Panc1 (cell line): ENCODE data around the gene ADARB2. TPM values are rescaled to one million over a fixed set of nuclear protein-coding genes. Genes with fewer than 3 reads are reported as not detected.

Source experiments
- ATAC-seq: fragments of 200-7000 bp; cut with Tn5 transposase; 2 replicates; pipeline ENCODE4 v1.9.1; 2020; ENCODE audit warnings: mild to moderate bottlenecking, moderate library complexity
- BruUV-seq: library from RNA; stranded (reverse); fragments of 400-500 nt; replicated peaks from 2 replicates; lab custom pipeline; 2021; lab: Mats Ljungman, UMichigan
- CTCF ChIA-PET: fragments of 300-600 bp; sonication (Branson Sonifier 250); formaldehyde crosslinking; loops from one replicate; lab custom pipeline; 2022; ENCODE audit warnings: antibody characterized with exemption; lab: Charles Lee
- POLR2A ChIA-PET: fragments of 300-600 bp; sonication (Branson Sonifier 250); formaldehyde crosslinking; loops from one replicate; lab custom pipeline; 2022; ENCODE audit warnings: antibody characterized with exemption; lab: Charles Lee
- DNase-seq: peaks from one replicate; pipeline ENCODE4 v3.0.0-alpha.2; 2010; ENCODE audit warnings: low read depth, low spot score
- H3K27ac ChIP-seq: 2 replicates; pipeline ENCODE4 v1.5.1; 2011; ENCODE audit warnings: mild to moderate bottlenecking, low read length, inconsistent platforms
- H3K27me3 ChIP-seq: fragments of 200-500 bp; sonication (Bioruptor generic); 2 replicates; pipeline ENCODE4 v1.6.0; 2014; ENCODE audit warnings: low read length, inconsistent platforms; ENCODE audit not compliant: control insufficient read depth, insufficient read depth
- H3K36me3 ChIP-seq: fragments of 200-500 bp; sonication (Bioruptor generic); 2 replicates; pipeline ENCODE4 v1.5.1; 2014; ENCODE audit warnings: inconsistent platforms, mild to moderate bottlenecking, low read length, moderate library complexity; ENCODE audit not compliant: control insufficient read depth, insufficient read depth
- H3K4me1 ChIP-seq: 2 replicates; pipeline ENCODE4 v1.5.1; 2011; ENCODE audit warnings: inconsistent platforms, mild to moderate bottlenecking, low read length, moderate library complexity; ENCODE audit not compliant: control insufficient read depth, insufficient read depth
- H3K4me3 ChIP-seq, 2 experiments: 2 replicates each; pipeline ENCODE4 v1.5.1; 2011 to 2012; ENCODE audit warnings: low read depth in 2 of 2, low read length in 2 of 2, mild to moderate bottlenecking in 2 of 2, inconsistent platforms in 1 of 2, moderate library complexity in 1 of 2
- H3K9me3 ChIP-seq: fragments of 200-500 bp; sonication (Bioruptor generic); 2 replicates; pipeline ENCODE4 v1.5.1; 2014; ENCODE audit warnings: low read depth, mild to moderate bottlenecking, inconsistent platforms, low read length, moderate library complexity; ENCODE audit not compliant: control insufficient read depth, insufficient read depth
- CTCF ChIP-seq: fragments of 450-650 bp; IDR thresholded peaks from 2 replicates; pipeline ENCODE4 v1.5.1; 2017; ENCODE audit warnings: mild to moderate bottlenecking
- POLR2AphosphoS5 ChIP-seq: IDR thresholded peaks from 2 replicates; pipeline ENCODE4 v1.6.1; 2012; ENCODE audit warnings: mild to moderate bottlenecking, low read depth, low read length, moderate library complexity
- REST ChIP-seq, 2 experiments: IDR thresholded peaks; 2 replicates each; pipeline ENCODE4 v1.6.1; 2011 to 2012; ENCODE audit warnings: low read depth in 2 of 2, control low read depth in 1 of 2, low read length in 1 of 2, mild to moderate bottlenecking in 1 of 2, moderate library complexity in 1 of 2; ENCODE audit not compliant: insufficient read depth in 1 of 2
- SIN3A ChIP-seq: IDR thresholded peaks from 2 replicates; pipeline ENCODE4 v1.6.1; 2012; ENCODE audit warnings: low read depth, mild to moderate bottlenecking, low read length, moderate library complexity, borderline replicate concordance; ENCODE audit not compliant: insufficient read depth
- TCF7L2 ChIP-seq: IDR thresholded peaks from 2 replicates; pipeline ENCODE4 v1.6.1; 2011; ENCODE audit warnings: mild to moderate bottlenecking, low read depth, low read length, inconsistent platforms
- in situ Hi-C: cut with HindIII; loops from 2 replicates; pipeline ENCODE4 v1.10.0; 2016; ENCODE audit warnings: low sequenced_read_pairs, low pct_unique_long_range_greater_than_20kb
- intact Hi-C: fragments of 100-400 bp; cut with micrococcal nuclease; formaldehyde crosslinking; loops from one replicate; pipeline ENCODE4 v1.10.0; 2022; ENCODE audit not compliant: unreplicated experiment
- total RNA-seq: library from RNA; stranded (reverse); gene quantifications from one replicate; pipeline ENCODE4 v1.2.1, GENCODE V29; 2021; ENCODE audit not compliant: unreplicated experiment

ADARB2 gene
- total RNA-seq, 1 experiment from 2014 or later, result 0.31 TPM

GRCh38 chr10:1425879-1426278 is 311.4 kb downstream of the ADARB2 start:
- Histone ChIP-seq H3K27me3 (no peaks in the 10 kb centered on the region; the same call in none of the 2 replicates), H3K36me3 (no peaks in the 10 kb centered on the region), H3K9me3 (no peaks in the 10 kb centered on the region), H3K27ac (no peak overlapping the region), H3K4me1 (no peaks in the 10 kb centered on the region), H3K4me3 (no peak overlapping the region)
- no peak for ATAC-seq
- intact Hi-C loops (no loop called here), in situ Hi-C loops (no loop called here)
- BruUV-seq, result no TSS peak
- POLR2A ChIA-PET, result no interaction called here
- CTCF ChIA-PET, result no interaction called here
- TF ChIP-seq REST (IDR thresholded peaks at IDR 0.05; ENCODE audit: insufficient read depth in 1 of 2, low read depth in 2 of 2, low read length in 1 of 2), result no peak
- no peak for TF ChIP-seq SIN3A
- no peak for TF ChIP-seq CTCF
- no peak for TF ChIP-seq TCF7L2
- TF ChIP-seq POLR2AphosphoS5, result no peak
- DNase-seq, result no peak

- Histone ChIP-seq H3K36me3 (no peaks in the 10 kb centered on the region), H3K27ac (no peak overlapping the region), H3K4me3 (no peak overlapping the region), H3K4me1 (no peaks in the 10 kb centered on the region), H3K27me3 (no peaks in the 10 kb centered on the region; the same call in none of the 2 replicates), H3K9me3 (no peaks in the 10 kb centered on the region)
- no peak for ATAC-seq
- intact Hi-C loops (no loop called here), in situ Hi-C loops (no loop called here)
- CTCF ChIA-PET, result no interaction called here
- DNase-seq, result no peak
- no peak for TF ChIP-seq CTCF
- no peak for TF ChIP-seq REST (IDR thresholded peaks at IDR 0.05; ENCODE audit: insufficient read depth in 1 of 2, low read depth in 2 of 2, low read length in 1 of 2)
- no peak for TF ChIP-seq TCF7L2
- TF ChIP-seq SIN3A, result no peak
- no peak for TF ChIP-seq POLR2AphosphoS5
- POLR2A ChIA-PET, result no interaction called here
- BruUV-seq, result no TSS peak
Measured at GRCh38 chr10:1424648-1425047, 312.7 kb downstream of the ADARB2 start.
